K562 (cell line): ENCODE measurements around the gene ST6GALNAC1. TPM values are rescaled to one million over a fixed set of nuclear protein-coding genes. Genes with fewer than 3 reads are reported as not detected.
A peak's percentile ranks its signal among the peaks of the same experiment; 100 is the strongest.

ENCODE experiments used
- ATAC-seq: fragments of 200-7000 bp; cut with Tn5 transposase; 3 replicates; pipeline ENCODE4 v1.9.1; 2020; ENCODE audit warnings: moderate library complexity
- BruUV-seq: library from RNA; stranded (reverse); fragments of 400-500 nt; replicated peaks from 2 replicates; lab custom pipeline; 2021; lab: Mats Ljungman, UMichigan
- CTCF ChIA-PET: fragments of 300-600 bp; formaldehyde crosslinking; extraction: SDS; loops from one replicate; lab custom pipeline; 2021; ENCODE audit warnings: low intra/inter-chr PET ratio; lab: Yijun Ruan, JAX
- POLR2A ChIA-PET: fragments of 300-600, 350-650 bp; sonication (Branson Sonifier 250); formaldehyde crosslinking; extraction: SDS; loops from one replicate; lab custom pipeline; 2021; ENCODE audit warnings: antibody characterized with exemption, inconsistent platforms; lab: Yijun Ruan, JAX
- DNase-seq, 4 experiments: peaks; one replicate each; pipeline versions ENCODE4 v3.0.0 to v3.0.0-alpha.2; 2011 to 2018; ENCODE audit warnings: low spot score in 3 of 4, mixed read lengths in 3 of 4; ENCODE audit errors: extremely low read depth in 1 of 4
- FAIRE-seq: peaks from 2 replicates; lab custom pipeline; 2011; peaks lifted over from hg19 to GRCh38; lab: Jason Lieb, UNC
- H2AFZ ChIP-seq: 2 replicates; pipeline ENCODE4 v1.6.0; 2011; ENCODE audit warnings: low read depth, low read length, control low read depth, inconsistent platforms
- H3K27ac ChIP-seq: fragments of 200-600 bp; 3 replicates; pipeline ENCODE4 v1.8.0; 2011; ENCODE audit warnings: low read depth, mild to moderate bottlenecking, control low read depth, inconsistent platforms, low read length, moderate library complexity, mixed read lengths; ENCODE audit errors: extremely low read depth
- H3K27me3 ChIP-seq, 2 experiments: fragments of 300-600 bp in 1 of 2; 2 replicates in 1 of 2; 3 replicates in 1 of 2; pipeline versions ENCODE4 v1.6.0 to v1.8.0; 2011; ENCODE audit warnings: inconsistent platforms in 2 of 2, low read length in 2 of 2, mild to moderate bottlenecking in 1 of 2, mixed read lengths in 1 of 2, moderate library complexity in 1 of 2; ENCODE audit not compliant: control insufficient read depth in 2 of 2, insufficient read depth in 2 of 2
- H3K36me3 ChIP-seq: fragments of 300-600 bp; 3 replicates; pipeline ENCODE4 v1.8.0; 2011; ENCODE audit warnings: mild to moderate bottlenecking, low read length, inconsistent platforms; ENCODE audit not compliant: control insufficient read depth, insufficient read depth
- H3K4me1 ChIP-seq, 2 experiments: fragments of 200-600 bp in 1 of 2; replicated peaks in 1 of 2; 2 replicates in 1 of 2; 3 replicates in 1 of 2; pipeline versions ENCODE4 v1.5.1 to v1.8.0; 2011; ENCODE audit warnings: inconsistent platforms in 2 of 2, low read length in 2 of 2, mild to moderate bottlenecking in 1 of 2, mixed read lengths in 1 of 2, moderate library complexity in 1 of 2; ENCODE audit not compliant: control insufficient read depth in 2 of 2, insufficient read depth in 2 of 2
- H3K4me2 ChIP-seq: 2 replicates; pipeline ENCODE4 v1.6.1; 2011; ENCODE audit warnings: low read length, control low read depth, inconsistent platforms, mixed read lengths; ENCODE audit not compliant: insufficient read depth
- H3K4me3 ChIP-seq: fragments of 200-600 bp; sonication (generic), shearing (Covaris generic); 2 replicates; pipeline ENCODE4 v1.5.1; 2016; ENCODE audit warnings: control low read depth, inconsistent platforms
- H3K79me2 ChIP-seq: fragments of 200-600 bp; 3 replicates; pipeline ENCODE4 v1.8.0; 2011; ENCODE audit warnings: low read length, inconsistent platforms; ENCODE audit not compliant: control insufficient read depth, insufficient read depth
- H3K9ac ChIP-seq, 2 experiments: 2 replicates each; pipeline versions ENCODE4 v1.6.0 to v1.6.1; 2011; ENCODE audit warnings: low read depth in 2 of 2, low read length in 2 of 2, control low read depth in 1 of 2, inconsistent platforms in 1 of 2, mild to moderate bottlenecking in 1 of 2, mixed read lengths in 1 of 2; ENCODE audit not compliant: insufficient read depth in 1 of 2
- H3K9me1 ChIP-seq: one replicate; pipeline ENCODE4 v1.6.0; 2011; ENCODE audit warnings: inconsistent platforms, mild to moderate bottlenecking, low read length, moderate library complexity; ENCODE audit not compliant: control insufficient read depth, insufficient read depth
- H3K9me3 ChIP-seq: replicated peaks from 2 replicates; pipeline ENCODE4 v1.5.1; 2011; ENCODE audit warnings: low read depth, low read length, inconsistent platforms; ENCODE audit not compliant: control insufficient read depth, insufficient read depth
- H4K20me1 ChIP-seq: replicated peaks from 2 replicates; pipeline ENCODE4 v1.6.1; 2011; ENCODE audit warnings: low read length, inconsistent platforms, mixed read lengths; ENCODE audit not compliant: control insufficient read depth, insufficient read depth
- HDGF ChIP-seq: fragments of 450-650 bp; IDR thresholded peaks from 2 replicates; pipeline ENCODE4 v1.6.1; 2016
- IRF9 ChIP-seq: fragments of 450-650 bp; IDR thresholded peaks from 2 replicates; pipeline ENCODE4 v1.6.1; 2016; ENCODE audit warnings: missing biosample characterization, missing genetic modification characterization
- JUND ChIP-seq, 2 experiments: IDR thresholded peaks; 2 replicates in 1 of 2; 3 replicates in 1 of 2; pipeline ENCODE4 v1.6.1; 2011; ENCODE audit warnings: borderline replicate concordance in 2 of 2, low read depth in 2 of 2, low read length in 2 of 2, improper control_type of control experiment in 1 of 2, missing biosample characterization in 1 of 2, missing genetic modification characterization in 1 of 2, missing genetic modification reagents in 1 of 2
- L3MBTL2 ChIP-seq: fragments of 450-650 bp; IDR thresholded peaks from 2 replicates; pipeline ENCODE4 v1.6.1; 2016; ENCODE audit warnings: mild to moderate bottlenecking, moderate library complexity
- POLR2A ChIP-seq: fragments of 450-650 bp; conservative IDR thresholded peaks from 2 replicates; pipeline ENCODE4 v1.6.1; 2016
- WGBS: fragments of 100-300 bp; shearing (Covaris generic); methylation state at CpG from one replicate; pipeline ENCODE4 v1.1.6; 2016; ENCODE audit warnings: low coverage, mixed read lengths; ENCODE audit not compliant: insufficient coverage; ENCODE audit errors: missing lambda C conversion rate; 5-methylcytosine and 5-hydroxymethylcytosine counted together
- in situ Hi-C: fragments of 300-500 bp; cut with MboI; formaldehyde crosslinking; loops from 4 replicates; pipeline ENCODE4 v1.15.0; 2018; ENCODE audit warnings: inconsistent platforms, mixed read lengths
- intact Hi-C: fragments of 100-400 bp; cut with micrococcal nuclease; formaldehyde crosslinking; loops from 2 replicates; pipeline ENCODE4 v1.14.2; 2022
- polyA plus RNA-seq, 8 experiments: library from polyadenylated mRNA; depleted of rRNA in 4 of 8; stranded (reverse) in 5 of 8; unstranded in 3 of 8; fragments of >200 nt; fragmentation: Nextera tagmentation in 2 of 8; fragmentation: Illumina TruSeq in 1 of 8; extraction: Ambion mirVana in 2 of 8; extraction: Trizol in 1 of 8; gene quantifications; 2 replicates each; pipeline versions ENCODE4 v1.2.1 to v1.2.3, GENCODE V29; 2011 to 2014; ENCODE audit warnings: inconsistent platforms in 1 of 8, missing spikeins in 1 of 8
- total RNA-seq, 7 experiments: library from RNA; depleted of rRNA in 6 of 7; stranded (reverse); fragments of >200 nt in 6 of 7; fragmentation: Illumina TruSeq in 2 of 7; extraction: Trizol in 2 of 7; gene quantifications; 2 replicates each; pipeline versions ENCODE4 v1.2.1 to v1.2.3, GENCODE V29; 2011 to 2021; ENCODE audit warnings: low replicate concordance in 1 of 7

The ST6GALNAC1 gene
- total and polyA plus RNA-seq, 9 of the 15 experiments (the other 6 are each of a cell fraction or from before 2014, with no cell fraction given), result 20.6 to 68.4 (median 50.5) TPM

- Histone ChIP-seq H3K4me2 (no peak overlapping the region), H3K36me3 (peaks cover 68% of the 10 kb centered on the region), H3K27me3 (no peaks in the 10 kb centered on the region), H3K4me3 (no peak overlapping the region), H4K20me1 (peaks cover 5% of the 10 kb centered on the region), H3K79me2 (peaks cover 41% of the 10 kb centered on the region), H3K4me1 (peaks cover 17 to 20% of the 10 kb centered on the region in 2 experiments; a peak in 4 of 5 replicates), H2AFZ (no peak overlapping the region), H3K27ac (no peak overlapping the region; the same call in 2 of the 3 replicates), H3K9ac (peak overlapping the region in 1 of 2 experiments; percentile 50; a peak in 1 of 4 replicates), H3K9me3 (no peaks in the 10 kb centered on the region), H3K9me1 (no peaks in the 10 kb centered on the region)
- intact Hi-C loops, result no loop called here
- DNase-seq (no peak), FAIRE-seq (no peak), ATAC-seq (no peak)
- no peak for TF ChIP-seq IRF9 (tag)
- TF ChIP-seq POLR2A, result 0 out of 2 replicates have a peak, but pooled peaks have one; percentile 17
- no peak for TF ChIP-seq JUND (IDR thresholded peaks at IDR 0.05; ENCODE audit: borderline replicate concordance, low read depth, low read length)
- TF ChIP-seq JUND (tag; IDR thresholded peaks at IDR 0.05; ENCODE audit: borderline replicate concordance, low read depth, low read length), result no peak
- TF ChIP-seq HDGF, result no peak
- TF ChIP-seq L3MBTL2, result no peak
- POLR2A ChIA-PET, result interaction anchor here (0.6 to 2.0 kb wide), 11 partner anchors 7 to 121 kb away, joined by 3 to 9 read pairs (median 3); partner anchors contain the start of gene ST6GALNAC1
- CTCF ChIA-PET, result no interaction called here
- WGBS, result 94% methylated on average over 13 of the region's 14 CpGs
- no TSS peak for BruUV-seq
- in situ Hi-C loops, result no loop called here
These were observed 9.8 kb downstream of the ST6GALNAC1 start for GRCh38 chr17:76633628-76634328.
